Suprapubic skin (tissue), 4 donors: Measurements from ENCODE around the gene NEURL1.
"Not testable (repeated sequence)": the region's sequence is repeated elsewhere in the genome, so short reads cannot be mapped to it uniquely, and the experiment has no call there.

ENCODE experiments used
- EP300 ChIP-seq: sonication (generic); formaldehyde crosslinking; IDR thresholded peaks from one replicate; pipeline ENCODE4 v1.6.1; 2017; ENCODE audit warnings: antibody characterized with exemption
- POLR2AphosphoS5 ChIP-seq, 3 donors: sonication (generic); formaldehyde crosslinking; IDR thresholded peaks; one replicate each; pipeline ENCODE4 v1.6.1; 2017; ENCODE audit warnings: antibody characterized with exemption in 3 of 3
- TF ChIP-seq, protein P1 (sequence below), 2 donors: fragments of 200-600 bp in 1 of 2; fragments of 450-650 bp in 1 of 2; sonication (generic) in 1 of 2; IDR thresholded peaks; one replicate each; pipeline ENCODE4 v1.5.1; 2016 to 2019; ENCODE audit warnings: antibody characterized with exemption in 2 of 2, mild to moderate bottlenecking in 1 of 2, moderate library complexity in 1 of 2

- TF ChIP-seq, protein P1, sequence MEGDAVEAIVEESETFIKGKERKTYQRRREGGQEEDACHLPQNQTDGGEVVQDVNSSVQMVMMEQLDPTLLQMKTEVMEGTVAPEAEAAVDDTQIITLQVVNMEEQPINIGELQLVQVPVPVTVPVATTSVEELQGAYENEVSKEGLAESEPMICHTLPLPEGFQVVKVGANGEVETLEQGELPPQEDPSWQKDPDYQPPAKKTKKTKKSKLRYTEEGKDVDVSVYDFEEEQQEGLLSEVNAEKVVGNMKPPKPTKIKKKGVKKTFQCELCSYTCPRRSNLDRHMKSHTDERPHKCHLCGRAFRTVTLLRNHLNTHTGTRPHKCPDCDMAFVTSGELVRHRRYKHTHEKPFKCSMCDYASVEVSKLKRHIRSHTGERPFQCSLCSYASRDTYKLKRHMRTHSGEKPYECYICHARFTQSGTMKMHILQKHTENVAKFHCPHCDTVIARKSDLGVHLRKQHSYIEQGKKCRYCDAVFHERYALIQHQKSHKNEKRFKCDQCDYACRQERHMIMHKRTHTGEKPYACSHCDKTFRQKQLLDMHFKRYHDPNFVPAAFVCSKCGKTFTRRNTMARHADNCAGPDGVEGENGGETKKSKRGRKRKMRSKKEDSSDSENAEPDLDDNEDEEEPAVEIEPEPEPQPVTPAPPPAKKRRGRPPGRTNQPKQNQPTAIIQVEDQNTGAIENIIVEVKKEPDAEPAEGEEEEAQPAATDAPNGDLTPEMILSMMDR (IDR thresholded peaks at IDR 0.05) = not testable (repeated sequence)
- not testable (repeated sequence) for TF ChIP-seq POLR2AphosphoS5 (IDR thresholded peaks at IDR 0.05); EP300
These were observed 10.3 kb downstream of the NEURL1 start for GRCh38 chr10:103503777-103504176.
